ENCODE results near the gene SMG6. TPM values are rescaled to one million over a fixed set of nuclear protein-coding genes. Genes with fewer than 3 reads are reported as not detected.

Gene SMG6
- total RNA-seq, 1 experiment from 2014 or later: 28.6 TPM

- Histone ChIP-seq H3K56ac (ENCODE audit: insufficient read length, low read depth, low read length) (no peak overlapping the region), H4K20me1 (ENCODE audit: control insufficient read depth, insufficient read depth, insufficient read length) (no peaks in the 10 kb centered on the region), H3K23ac (ENCODE audit: insufficient read length, low read depth, low read length) (no peak overlapping the region), H3K4ac (ENCODE audit: low read depth, low read length) (no peak overlapping the region), H3K27ac (ENCODE audit: insufficient read length, low read depth, low read length) (no peak overlapping the region), H4K91ac (ENCODE audit: insufficient read length, low read depth, low read length) (no peak overlapping the region), H3K79me2 (ENCODE audit: insufficient read depth, low read length) (no peaks in the 10 kb centered on the region), H4K5ac (ENCODE audit: insufficient read length, low read depth, low read length) (no peak overlapping the region), H3K23me2 (ENCODE audit: insufficient read length, low read depth, low read length, poor library complexity, severe bottlenecking) (no peaks in the 10 kb centered on the region), H2BK12ac (ENCODE audit: insufficient read length, low read depth, low read length) (no peak overlapping the region), H3K18ac (ENCODE audit: insufficient read length, low read depth, low read length) (no peak overlapping the region), H2BK15ac (ENCODE audit: low read depth, low read length) (no peak overlapping the region), H3K14ac (ENCODE audit: insufficient read depth, low read length) (no peak overlapping the region), H2AK5ac (ENCODE audit: insufficient read length, low read length) (no peak overlapping the region), H3K9ac (ENCODE audit: extremely low read depth, insufficient read length, low read length) (no peak overlapping the region), H2BK120ac (ENCODE audit: low read depth, low read length, poor library complexity, severe bottlenecking) (no peak overlapping the region), H3K4me1 (ENCODE audit: insufficient read depth, low read length) (no peaks in the 10 kb centered on the region), H2BK20ac (ENCODE audit: low read depth, low read length, poor library complexity, severe bottlenecking) (no peak overlapping the region), H3K4me2 (ENCODE audit: insufficient read depth, insufficient read length, low read length) (no peak overlapping the region), H2BK5ac (ENCODE audit: insufficient read length, low read length) (no peak overlapping the region), H3K27me3 (ENCODE audit: insufficient read depth, low read length) (no peaks in the 10 kb centered on the region), H4K8ac (replicated peaks; ENCODE audit: insufficient read length, low read depth, low read length) (no peak overlapping the region), H2AFZ (ENCODE audit: low read length) (no peak overlapping the region), H3K79me1 (ENCODE audit: insufficient read depth, low read depth, low read length, poor library complexity, severe bottlenecking) (no peaks in the 10 kb centered on the region), H3T11ph (ENCODE audit: low read length) (no peak overlapping the region), H3K9me3 (ENCODE audit: control insufficient read depth, low read depth, low read length) (no peaks in the 10 kb centered on the region)
- no peak for TF ChIP-seq CTCF (conservative IDR thresholded peaks at IDR 0.05)
- Mint-ChIP-seq H3K4me3 (no peak overlapping the region), H3K9me3 (no peaks in the 10 kb centered on the region), H3K4me1 (peaks cover 0 to 2% of the 10 kb centered on the region in 2 experiments; a peak in 1 of 4 replicates), H3K27me3 (ENCODE audit: low read depth) (no peaks in the 10 kb centered on the region), H3K36me3 (ENCODE audit: insufficient read depth in 1 of 3, low read depth in 3 of 3) (peaks cover 0 to 3% (median 0%) of the 10 kb centered on the region in 3 experiments; a peak in 1 of 7 replicates), H3K27ac (no peak overlapping the region; a peak in 1 of 7 replicates)
- WGBS (ENCODE audit: extremely low coverage, insufficient read length, low lambda C conversion rate): no CpG with 5 or more reads among the region's 6 CpGs
- DNase-seq: no peak
Measured at GRCh38 chr17:2227025-2227699, 76.4 kb downstream of the SMG6 start.
